Measurements from ENCODE around the gene COX4I2.

- TF ChIP-seq CTCF (IDR thresholded peaks at IDR 0.05; ENCODE audit: low read depth, low read length) = no peak
- TF ChIP-seq POLR2A (IDR thresholded peaks at IDR 0.05; ENCODE audit: extremely low read depth, insufficient read length) = no peak
- no peak for TF ChIP-seq MAX (IDR thresholded peaks at IDR 0.05; ENCODE audit: low read depth, low read length)
- TF ChIP-seq MYC (IDR thresholded peaks at IDR 0.05; ENCODE audit: low read depth, low read length) = no peak
Observed at GRCh38 chr20:31652917-31653396, 15.2 kb downstream of the COX4I2 start.

Data from NB4 (cell line).